K562 (cell line): ENCODE data around the gene TMEM123. TPM values are rescaled to one million over a fixed set of nuclear protein-coding genes. Genes with fewer than 3 reads are reported as not detected.
A peak's percentile ranks its signal among the peaks of the same experiment; 100 is the strongest.
"Not testable (repeated sequence)": the region's sequence is repeated elsewhere in the genome, so short reads cannot be mapped to it uniquely, and the experiment has no call there.

ENCODE experiments used
- ATAC-seq: fragments of 200-7000 bp; cut with Tn5 transposase; 3 replicates; pipeline ENCODE4 v1.9.1; 2020; ENCODE audit warnings: moderate library complexity
- BruUV-seq: library from RNA; stranded (reverse); fragments of 400-500 nt; replicated peaks from 2 replicates; lab custom pipeline; 2021; lab: Mats Ljungman, UMichigan
- CTCF ChIA-PET: fragments of 300-600 bp; formaldehyde crosslinking; extraction: SDS; loops from one replicate; lab custom pipeline; 2021; ENCODE audit warnings: low intra/inter-chr PET ratio; lab: Yijun Ruan, JAX
- POLR2A ChIA-PET: fragments of 300-600, 350-650 bp; sonication (Branson Sonifier 250); formaldehyde crosslinking; extraction: SDS; loops from one replicate; lab custom pipeline; 2021; ENCODE audit warnings: antibody characterized with exemption, inconsistent platforms; lab: Yijun Ruan, JAX
- DNase-seq, 4 experiments: peaks; one replicate each; pipeline versions ENCODE4 v3.0.0 to v3.0.0-alpha.2; 2011 to 2018; ENCODE audit warnings: low spot score in 3 of 4, mixed read lengths in 3 of 4; ENCODE audit errors: extremely low read depth in 1 of 4
- FAIRE-seq: peaks from 2 replicates; lab custom pipeline; 2011; peaks lifted over from hg19 to GRCh38; lab: Jason Lieb, UNC
- H2AFZ ChIP-seq: 2 replicates; pipeline ENCODE4 v1.6.0; 2011; ENCODE audit warnings: low read depth, low read length, control low read depth, inconsistent platforms
- H3K27ac ChIP-seq: fragments of 200-600 bp; 3 replicates; pipeline ENCODE4 v1.8.0; 2011; ENCODE audit warnings: low read depth, mild to moderate bottlenecking, control low read depth, inconsistent platforms, low read length, moderate library complexity, mixed read lengths; ENCODE audit errors: extremely low read depth
- H3K27me3 ChIP-seq, 2 experiments: fragments of 300-600 bp in 1 of 2; 2 replicates in 1 of 2; 3 replicates in 1 of 2; pipeline versions ENCODE4 v1.6.0 to v1.8.0; 2011; ENCODE audit warnings: inconsistent platforms in 2 of 2, low read length in 2 of 2, mild to moderate bottlenecking in 1 of 2, mixed read lengths in 1 of 2, moderate library complexity in 1 of 2; ENCODE audit not compliant: control insufficient read depth in 2 of 2, insufficient read depth in 2 of 2
- H3K36me3 ChIP-seq: fragments of 300-600 bp; 3 replicates; pipeline ENCODE4 v1.8.0; 2011; ENCODE audit warnings: mild to moderate bottlenecking, low read length, inconsistent platforms; ENCODE audit not compliant: control insufficient read depth, insufficient read depth
- H3K4me1 ChIP-seq, 2 experiments: fragments of 200-600 bp in 1 of 2; replicated peaks in 1 of 2; 2 replicates in 1 of 2; 3 replicates in 1 of 2; pipeline versions ENCODE4 v1.5.1 to v1.8.0; 2011; ENCODE audit warnings: inconsistent platforms in 2 of 2, low read length in 2 of 2, mild to moderate bottlenecking in 1 of 2, mixed read lengths in 1 of 2, moderate library complexity in 1 of 2; ENCODE audit not compliant: control insufficient read depth in 2 of 2, insufficient read depth in 2 of 2
- H3K4me2 ChIP-seq: 2 replicates; pipeline ENCODE4 v1.6.1; 2011; ENCODE audit warnings: low read length, control low read depth, inconsistent platforms, mixed read lengths; ENCODE audit not compliant: insufficient read depth
- H3K4me3 ChIP-seq: fragments of 200-600 bp; sonication (generic), shearing (Covaris generic); 2 replicates; pipeline ENCODE4 v1.5.1; 2016; ENCODE audit warnings: control low read depth, inconsistent platforms
- H3K79me2 ChIP-seq: fragments of 200-600 bp; 3 replicates; pipeline ENCODE4 v1.8.0; 2011; ENCODE audit warnings: low read length, inconsistent platforms; ENCODE audit not compliant: control insufficient read depth, insufficient read depth
- H3K9ac ChIP-seq, 2 experiments: 2 replicates each; pipeline versions ENCODE4 v1.6.0 to v1.6.1; 2011; ENCODE audit warnings: low read depth in 2 of 2, low read length in 2 of 2, control low read depth in 1 of 2, inconsistent platforms in 1 of 2, mild to moderate bottlenecking in 1 of 2, mixed read lengths in 1 of 2; ENCODE audit not compliant: insufficient read depth in 1 of 2
- H3K9me1 ChIP-seq: one replicate; pipeline ENCODE4 v1.6.0; 2011; ENCODE audit warnings: inconsistent platforms, mild to moderate bottlenecking, low read length, moderate library complexity; ENCODE audit not compliant: control insufficient read depth, insufficient read depth
- H3K9me3 ChIP-seq: replicated peaks from 2 replicates; pipeline ENCODE4 v1.5.1; 2011; ENCODE audit warnings: low read depth, low read length, inconsistent platforms; ENCODE audit not compliant: control insufficient read depth, insufficient read depth
- H4K20me1 ChIP-seq: replicated peaks from 2 replicates; pipeline ENCODE4 v1.6.1; 2011; ENCODE audit warnings: low read length, inconsistent platforms, mixed read lengths; ENCODE audit not compliant: control insufficient read depth, insufficient read depth
- CBX5 ChIP-seq: IDR thresholded peaks from 2 replicates; pipeline ENCODE4 v1.6.1; 2014; ENCODE audit warnings: low read depth, borderline replicate concordance
- DIDO1 ChIP-seq: fragments of 450-650 bp; IDR thresholded peaks from 2 replicates; pipeline ENCODE4 v1.6.1; 2016; ENCODE audit warnings: low read depth, missing biosample characterization, missing genetic modification characterization
- HMBOX1 ChIP-seq: sonication (generic); IDR thresholded peaks from 2 replicates; pipeline ENCODE4 v1.6.1; 2016
- PPARD ChIP-seq: fragments of 250-450 bp; sonication (Bioruptor Pico); IDR thresholded peaks from 2 replicates; pipeline ENCODE4 v1.8.0; 2022; ENCODE audit warnings: inconsistent platforms, mild to moderate bottlenecking, moderate library complexity
- RBM25 ChIP-seq: fragments of 200-400 bp; formaldehyde crosslinking; IDR thresholded peaks from 2 replicates; pipeline ENCODE4 v1.6.1; 2018; ENCODE audit warnings: low read length, low read depth, moderate library complexity; ENCODE audit not compliant: severe bottlenecking
- SMARCA5 ChIP-seq: fragments of 450-650 bp; IDR thresholded peaks from 2 replicates; pipeline ENCODE4 v1.6.1; 2016
- ZNF146 ChIP-seq: IDR thresholded peaks from one replicate; pipeline ENCODE4 v1.6.1; 2018; ENCODE audit warnings: missing compliant biosample characterization; ENCODE audit not compliant: unreplicated experiment
- ZNF354B ChIP-seq: fragments of 250-450 bp; sonication (Bioruptor Pico); IDR thresholded peaks from 2 replicates; pipeline ENCODE4 v1.4.0; 2020
- WGBS: fragments of 100-300 bp; shearing (Covaris generic); methylation state at CpG from one replicate; pipeline ENCODE4 v1.1.6; 2016; ENCODE audit warnings: low coverage, mixed read lengths; ENCODE audit not compliant: insufficient coverage; ENCODE audit errors: missing lambda C conversion rate; 5-methylcytosine and 5-hydroxymethylcytosine counted together
- in situ Hi-C: fragments of 300-500 bp; cut with MboI; formaldehyde crosslinking; loops from 4 replicates; pipeline ENCODE4 v1.15.0; 2018; ENCODE audit warnings: inconsistent platforms, mixed read lengths
- intact Hi-C: fragments of 100-400 bp; cut with micrococcal nuclease; formaldehyde crosslinking; loops from 2 replicates; pipeline ENCODE4 v1.14.2; 2022
- polyA plus RNA-seq, 8 experiments: library from polyadenylated mRNA; depleted of rRNA in 4 of 8; stranded (reverse) in 5 of 8; unstranded in 3 of 8; fragments of >200 nt; fragmentation: Nextera tagmentation in 2 of 8; fragmentation: Illumina TruSeq in 1 of 8; extraction: Ambion mirVana in 2 of 8; extraction: Trizol in 1 of 8; gene quantifications; 2 replicates each; pipeline versions ENCODE4 v1.2.1 to v1.2.3, GENCODE V29; 2011 to 2014; ENCODE audit warnings: inconsistent platforms in 1 of 8, missing spikeins in 1 of 8
- total RNA-seq, 7 experiments: library from RNA; depleted of rRNA in 6 of 7; stranded (reverse); fragments of >200 nt in 6 of 7; fragmentation: Illumina TruSeq in 2 of 7; extraction: Trizol in 2 of 7; gene quantifications; 2 replicates each; pipeline versions ENCODE4 v1.2.1 to v1.2.3, GENCODE V29; 2011 to 2021; ENCODE audit warnings: low replicate concordance in 1 of 7

TMEM123 gene
- total and polyA plus RNA-seq, 9 of the 15 experiments (the other 6 are each of a cell fraction or from before 2014, with no cell fraction given) = 19.8 to 344 (median 82.4) TPM

DNA sequence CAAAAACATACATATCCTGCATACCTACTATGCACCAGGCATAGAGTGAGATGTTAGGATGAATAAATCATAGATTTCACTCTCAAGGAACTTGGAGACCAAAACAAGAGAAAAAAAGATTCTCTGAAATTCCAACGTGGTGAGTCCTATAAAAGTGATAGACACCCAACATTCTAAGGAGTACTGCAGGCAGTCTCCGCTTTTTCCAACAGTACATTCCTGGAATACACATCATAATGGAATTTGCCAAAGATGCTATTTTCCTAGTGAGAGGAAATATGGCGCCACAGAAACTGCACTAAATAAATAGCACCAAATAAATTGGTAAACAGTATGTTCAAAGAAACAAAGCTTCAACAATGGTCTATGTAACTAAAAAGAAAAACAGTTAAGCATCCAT is 6.0 kb downstream of the TMEM123 start (continued):
- TF ChIP-seq PPARD (no peak), DIDO1 (tag) (no peak), HMBOX1 (no peak), CBX5 (no peak), SMARCA5 (no peak), ZNF354B (CRISPR knock-in tag) (no peak)
- TF ChIP-seq, all 486 proteins: peak for 0

- H3K9me1 ChIP-seq, ATAC-seq, H3K9me3 ChIP-seq, H3K27ac ChIP-seq, H3K4me3 ChIP-seq, BruUV-seq, DNase-seq, H3K27me3 ChIP-seq, intact Hi-C loops, POLR2A ChIA-PET, CTCF ChIA-PET, in situ Hi-C loops, H2AFZ ChIP-seq, H4K20me1 ChIP-seq, FAIRE-seq, H3K4me2 ChIP-seq, H3K9ac ChIP-seq: not testable (repeated sequence)
- Histone ChIP-seq H3K79me2 (peaks cover 40% of the 10 kb centered on the region), H3K36me3 (peaks cover 40% of the 10 kb centered on the region), H3K4me1 (peaks cover 0 to 16% of the 10 kb centered on the region in 2 experiments; a peak in 3 of 5 replicates)
- peak; percentile 68 for TF ChIP-seq ZNF146 (CRISPR knock-in tag)
- peak; percentile 14 for TF ChIP-seq RBM25
- 87% methylated on average over 4 of the region's 5 CpGs for WGBS
These were observed 7.9 kb downstream of the TMEM123 start for GRCh38 chr11:102444693-102445092.
